ENCODE measurements around the gene PRKAR1B. TPM values are rescaled to one million over a fixed set of nuclear protein-coding genes. Genes with fewer than 3 reads are reported as not detected.

The PRKAR1B gene
- total and polyA plus RNA-seq, 8 donors = 4.5 to 45.8 (median 11.1) TPM

GRCh38 chr7:767941-768731 is 41.1 kb upstream of the PRKAR1B start:
- intact Hi-C loops (cut with DNase I; ENCODE audit: low total_unique reads) = no loop called here
- H3K4me3 ChIP-seq = no peak overlapping the region
- no peaks in the 10 kb centered on the region for H3K9me3 ChIP-seq
- TF ChIP-seq POLR2A (IDR thresholded peaks at IDR 0.05) (no peak), CTCF (IDR thresholded peaks at IDR 0.05) (no peak), EP300 (IDR thresholded peaks at IDR 0.05) (no peak), POLR2AphosphoS5 (IDR thresholded peaks at IDR 0.05) (no peak)
- H3K27ac ChIP-seq = peak overlapping the region in 4 of 5 donors; percentile 8 to 90 (median 30)
- H3K27me3 ChIP-seq = no peaks in the 10 kb centered on the region
- peaks cover 28 to 72% (median 53%) of the 10 kb centered on the region in 4 donors for H3K36me3 ChIP-seq
- peaks cover 22 to 42% (median 30%) of the 10 kb centered on the region in 4 donors for H3K4me1 ChIP-seq
- DNase-seq = peak in 1 of 2 donors; percentile 68
- WGBS, 5 donors = 89 to 95% (median 91%) methylated on average over 65 of the region's 65 CpGs

GRCh38 chr7:767580-767940 is 40.5 kb upstream of the PRKAR1B start:
- DNase-seq = peak in 1 of 2 donors; percentile 36
- H3K9me3 ChIP-seq = no peaks in the 10 kb centered on the region
- H3K27me3 ChIP-seq = no peaks in the 10 kb centered on the region
- H3K36me3 ChIP-seq = peaks cover 32 to 72% (median 53%) of the 10 kb centered on the region in 4 donors
- no peak for TF ChIP-seq POLR2AphosphoS5 (IDR thresholded peaks at IDR 0.05)
- TF ChIP-seq POLR2A (IDR thresholded peaks at IDR 0.05) = no peak
- TF ChIP-seq CTCF (IDR thresholded peaks at IDR 0.05) = no peak
- TF ChIP-seq EP300 (IDR thresholded peaks at IDR 0.05) = no peak
- WGBS, 5 donors = 83 to 93% (median 90%) methylated on average over 20 to 21 of the region's 21 CpGs
- intact Hi-C loops (cut with DNase I; ENCODE audit: low total_unique reads) = no loop called here
- H3K27ac ChIP-seq = peak overlapping the region in 1 of 5 donors; percentile 90
- no peak overlapping the region for H3K4me3 ChIP-seq
- H3K4me1 ChIP-seq = peaks cover 22 to 42% (median 30%) of the 10 kb centered on the region in 4 donors

GRCh38 chr7:765383-765782 is 38.3 kb upstream of the PRKAR1B start:
- TF ChIP-seq POLR2A (IDR thresholded peaks at IDR 0.05) = no peak
- no peak for TF ChIP-seq CTCF (IDR thresholded peaks at IDR 0.05)
- TF ChIP-seq POLR2AphosphoS5 (IDR thresholded peaks at IDR 0.05) = no peak
- no peak for TF ChIP-seq EP300 (IDR thresholded peaks at IDR 0.05)
- intact Hi-C loops (cut with DNase I; ENCODE audit: low total_unique reads) = no loop called here
- no peaks in the 10 kb centered on the region for H3K27me3 ChIP-seq
- no peaks in the 10 kb centered on the region for H3K9me3 ChIP-seq
- 93 to 99% (median 98%) methylated on average over 7 of the region's 7 CpGs for WGBS, 5 donors
- peaks cover 3 to 27% (median 14%) of the 10 kb centered on the region in 4 donors for H3K4me1 ChIP-seq
- DNase-seq = no peak
- peaks cover 32 to 89% (median 65%) of the 10 kb centered on the region in 4 donors for H3K36me3 ChIP-seq
- no peak overlapping the region for H3K27ac ChIP-seq
- no peak overlapping the region for H3K4me3 ChIP-seq

GRCh38 chr7:763762-764161 is 36.7 kb upstream of the PRKAR1B start:
- Histone ChIP-seq H3K27me3 (no peaks in the 10 kb centered on the region), H3K36me3 (peaks cover 32 to 94% (median 74%) of the 10 kb centered on the region in 4 donors), H3K27ac (no peak overlapping the region), H3K4me3 (no peak overlapping the region), H3K9me3 (no peaks in the 10 kb centered on the region), H3K4me1 (peaks cover 0 to 26% (median 4%) of the 10 kb centered on the region in 4 donors)
- 94 to 98% (median 96%) methylated on average over 12 to 19 of the region's 19 CpGs for WGBS, 5 donors
- intact Hi-C loops (cut with DNase I; ENCODE audit: low total_unique reads) = no loop called here
- TF ChIP-seq POLR2A (IDR thresholded peaks at IDR 0.05) (no peak), EP300 (IDR thresholded peaks at IDR 0.05) (no peak), POLR2AphosphoS5 (IDR thresholded peaks at IDR 0.05) (no peak), CTCF (IDR thresholded peaks at IDR 0.05) (no peak)
- DNase-seq = no peak

Measured in stomach (tissue), 9 donors.